Parathyroid adenoma (tissue), 2 donors: ENCODE results near the gene PTGR3.
"Not testable (repeated sequence)": the region's sequence is repeated elsewhere in the genome, so short reads cannot be mapped to it uniquely, and the experiment has no call there.

Source experiments
- H2AFZ ChIP-seq: fragments of 300-600 bp; sonication (generic); one replicate; pipeline ENCODE4 v1.7.0; 2017; ENCODE audit warnings: antibody characterized with exemption, mild to moderate bottlenecking
- H3K27ac ChIP-seq: fragments of 300-600 bp; sonication (generic); one replicate; pipeline ENCODE4 v1.7.0; 2017
- H3K27me3 ChIP-seq: fragments of 300-600 bp; sonication (generic); one replicate; pipeline ENCODE4 v1.7.0; 2017; ENCODE audit warnings: low read length; ENCODE audit not compliant: control insufficient read depth, insufficient read depth
- H3K36me3 ChIP-seq: fragments of 300-600 bp; sonication (generic); one replicate; pipeline ENCODE4 v1.7.0; 2017; ENCODE audit warnings: low read length; ENCODE audit not compliant: control insufficient read depth, insufficient read depth
- H3K4me1 ChIP-seq: fragments of 300-600 bp; sonication (generic); one replicate; pipeline ENCODE4 v1.7.0; 2017; ENCODE audit warnings: control low read depth
- H3K4me2 ChIP-seq: fragments of 300-600 bp; sonication (generic); one replicate; pipeline ENCODE4 v1.7.0; 2017; ENCODE audit warnings: low read length
- H3K4me3 ChIP-seq: fragments of 300-600 bp; sonication (generic); one replicate; pipeline ENCODE4 v1.7.0; 2017; ENCODE audit warnings: low read depth, low read length
- H3K79me2 ChIP-seq: fragments of 300-600 bp; sonication (generic); one replicate; pipeline ENCODE4 v1.7.0; 2017; ENCODE audit warnings: control low read depth
- H3K9ac ChIP-seq: fragments of 300-600 bp; sonication (generic); one replicate; pipeline ENCODE4 v1.7.0; 2017; ENCODE audit warnings: mild to moderate bottlenecking
- H3K9me3 ChIP-seq: fragments of 300-600 bp; sonication (generic); one replicate; pipeline ENCODE4 v1.7.0; 2017; ENCODE audit warnings: low read length; ENCODE audit not compliant: control insufficient read depth
- TF ChIP-seq, protein P1 (sequence below): fragments of 300-600 bp; sonication (generic); IDR thresholded peaks from one replicate; pipeline ENCODE4 v1.7.0; 2017; ENCODE audit warnings: antibody characterized with exemption, mild to moderate bottlenecking
- donor health status: primary hyperparathyroidism.

The PTGR3 gene

DNA sequence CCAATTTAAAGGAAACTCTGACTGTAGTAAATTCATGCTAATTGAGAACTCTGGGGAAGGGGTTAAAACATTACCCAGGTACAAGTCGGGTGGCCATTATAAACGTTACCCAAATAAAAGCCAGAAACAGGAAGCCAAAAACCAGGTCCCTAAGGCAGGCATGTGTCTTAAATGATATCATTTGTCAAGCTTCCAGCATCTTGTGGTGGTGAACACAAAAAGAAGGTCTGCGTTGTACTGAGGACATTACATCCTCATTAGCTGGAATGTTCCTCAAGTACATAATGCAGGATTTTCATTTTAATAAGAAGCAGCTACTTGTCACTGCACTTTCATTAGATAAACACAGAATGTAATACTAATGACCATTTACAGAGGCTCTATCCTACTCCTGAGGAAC is 10.9 kb downstream of the PTGR3 start:
- no peaks in the 10 kb centered on the region for H3K9me3 ChIP-seq
- no peak overlapping the region for H3K4me2 ChIP-seq
- H2AFZ ChIP-seq = no peak overlapping the region
- H3K4me1 ChIP-seq = peaks cover 3% of the 10 kb centered on the region
- no peaks in the 10 kb centered on the region for H3K79me2 ChIP-seq
- no peaks in the 10 kb centered on the region for H3K36me3 ChIP-seq
- no peak overlapping the region for H3K27ac ChIP-seq
- no peaks in the 10 kb centered on the region for H3K27me3 ChIP-seq
- H3K9ac ChIP-seq = no peak overlapping the region
- TF ChIP-seq, protein P1, sequence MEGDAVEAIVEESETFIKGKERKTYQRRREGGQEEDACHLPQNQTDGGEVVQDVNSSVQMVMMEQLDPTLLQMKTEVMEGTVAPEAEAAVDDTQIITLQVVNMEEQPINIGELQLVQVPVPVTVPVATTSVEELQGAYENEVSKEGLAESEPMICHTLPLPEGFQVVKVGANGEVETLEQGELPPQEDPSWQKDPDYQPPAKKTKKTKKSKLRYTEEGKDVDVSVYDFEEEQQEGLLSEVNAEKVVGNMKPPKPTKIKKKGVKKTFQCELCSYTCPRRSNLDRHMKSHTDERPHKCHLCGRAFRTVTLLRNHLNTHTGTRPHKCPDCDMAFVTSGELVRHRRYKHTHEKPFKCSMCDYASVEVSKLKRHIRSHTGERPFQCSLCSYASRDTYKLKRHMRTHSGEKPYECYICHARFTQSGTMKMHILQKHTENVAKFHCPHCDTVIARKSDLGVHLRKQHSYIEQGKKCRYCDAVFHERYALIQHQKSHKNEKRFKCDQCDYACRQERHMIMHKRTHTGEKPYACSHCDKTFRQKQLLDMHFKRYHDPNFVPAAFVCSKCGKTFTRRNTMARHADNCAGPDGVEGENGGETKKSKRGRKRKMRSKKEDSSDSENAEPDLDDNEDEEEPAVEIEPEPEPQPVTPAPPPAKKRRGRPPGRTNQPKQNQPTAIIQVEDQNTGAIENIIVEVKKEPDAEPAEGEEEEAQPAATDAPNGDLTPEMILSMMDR = no peak
- H3K4me3 ChIP-seq = no peak overlapping the region

DNA sequence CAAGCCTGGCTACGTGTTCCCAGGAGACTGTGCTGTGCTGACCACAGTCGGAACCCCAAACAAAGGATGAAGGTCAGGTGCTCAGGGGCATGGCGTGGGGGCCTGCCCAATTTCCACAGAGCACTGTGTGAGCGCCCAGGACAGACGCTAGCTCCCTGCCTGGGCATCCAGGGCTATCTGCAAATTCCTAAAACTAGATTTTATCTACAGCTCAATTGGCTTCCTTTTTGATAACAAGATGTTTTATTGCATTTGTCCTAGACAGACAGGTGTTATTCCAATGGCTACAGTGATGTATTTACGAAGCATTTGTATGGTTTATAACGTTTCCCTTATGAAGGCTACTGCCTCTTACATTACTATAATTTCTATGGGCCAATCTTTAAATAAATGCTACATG is 16.0 kb downstream of the PTGR3 start:
- H3K27me3 ChIP-seq = no peaks in the 10 kb centered on the region
- no peak overlapping the region for H3K9ac ChIP-seq
- H3K27ac ChIP-seq = no peak overlapping the region
- H2AFZ ChIP-seq = no peak overlapping the region
- no peaks in the 10 kb centered on the region for H3K4me1 ChIP-seq
- TF ChIP-seq, protein P1 = no peak
- H3K79me2 ChIP-seq = no peaks in the 10 kb centered on the region
- no peak overlapping the region for H3K4me3 ChIP-seq
- H3K9me3 ChIP-seq = no peaks in the 10 kb centered on the region
- no peak overlapping the region for H3K4me2 ChIP-seq
- no peaks in the 10 kb centered on the region for H3K36me3 ChIP-seq

DNA sequence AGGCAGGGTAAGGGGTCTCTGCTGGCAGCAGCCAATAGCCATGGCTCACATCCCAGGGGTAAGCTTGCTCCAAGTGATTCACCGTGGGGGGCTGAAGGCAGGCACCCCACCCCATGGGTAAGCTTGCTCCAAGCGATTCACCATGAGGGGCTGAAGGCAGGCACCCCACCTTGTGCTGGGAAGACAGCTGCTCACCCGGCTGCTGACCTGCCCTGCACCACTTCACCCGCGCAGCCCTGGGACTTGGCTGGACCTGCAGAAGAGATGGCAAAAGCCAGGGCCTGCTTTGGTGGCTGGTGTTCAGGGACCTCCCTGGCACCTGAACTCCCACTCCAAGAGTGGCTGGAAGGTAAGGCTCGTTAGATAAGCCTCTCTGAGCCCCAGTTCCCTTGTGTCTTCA is 19.2 kb downstream of the PTGR3 start:
- no peak overlapping the region for H3K4me3 ChIP-seq
- H3K9ac ChIP-seq = no peak overlapping the region
- H2AFZ ChIP-seq = no peak overlapping the region
- H3K4me2 ChIP-seq = no peak overlapping the region
- no peaks in the 10 kb centered on the region for H3K36me3 ChIP-seq
- TF ChIP-seq, protein P1 = no peak
- no peaks in the 10 kb centered on the region for H3K27me3 ChIP-seq
- H3K79me2 ChIP-seq = no peaks in the 10 kb centered on the region
- H3K9me3 ChIP-seq = no peaks in the 10 kb centered on the region
- no peak overlapping the region for H3K27ac ChIP-seq
- no peaks in the 10 kb centered on the region for H3K4me1 ChIP-seq

DNA sequence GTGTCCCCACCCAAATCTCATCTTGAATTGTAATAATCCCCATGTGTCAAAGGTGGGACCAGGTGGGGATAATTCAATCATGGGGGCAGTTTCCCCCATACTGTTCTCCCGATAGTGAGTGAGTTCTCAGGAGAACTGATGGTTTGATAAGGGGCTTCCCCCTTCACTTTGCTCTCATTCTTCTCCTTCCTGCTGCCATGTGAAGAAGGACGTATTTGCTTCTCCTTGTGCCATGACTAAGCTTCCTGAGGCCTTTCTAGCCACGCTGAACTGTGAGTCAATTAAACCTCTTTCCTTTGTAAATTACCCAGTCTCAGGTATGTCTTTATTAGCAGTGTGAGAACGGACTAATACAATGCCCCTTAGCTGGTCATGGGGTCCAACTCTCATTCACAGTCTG is 21.2 kb downstream of the PTGR3 start:
- H3K4me2 ChIP-seq, H3K27me3 ChIP-seq, H3K79me2 ChIP-seq: not testable (repeated sequence)

DNA sequence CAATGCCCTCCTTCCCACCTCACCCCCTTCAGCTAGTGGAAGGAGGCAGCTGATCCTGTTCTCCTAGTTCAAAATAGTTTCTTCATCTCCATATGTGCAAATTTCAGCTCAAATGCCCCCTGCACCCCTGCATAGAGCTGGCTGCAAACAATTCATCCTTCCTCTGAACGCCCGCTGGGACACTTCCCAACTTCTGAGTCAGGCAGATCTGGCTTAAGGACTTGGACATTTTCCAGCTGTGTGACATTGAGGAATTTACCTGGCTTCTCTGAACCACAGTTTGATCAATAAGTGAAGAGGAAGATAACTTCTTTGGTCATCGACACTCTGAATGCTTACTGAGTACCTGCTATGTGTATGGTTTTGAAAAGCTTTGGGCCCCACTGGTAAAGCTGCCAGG is 23.5 kb downstream of the PTGR3 start:
- H3K4me3 ChIP-seq = no peak overlapping the region
- H3K9me3 ChIP-seq = no peaks in the 10 kb centered on the region
- no peak overlapping the region for H3K27ac ChIP-seq
- H3K4me2 ChIP-seq = no peak overlapping the region
- H3K9ac ChIP-seq = no peak overlapping the region
- H3K4me1 ChIP-seq = no peaks in the 10 kb centered on the region
- H3K79me2 ChIP-seq = no peaks in the 10 kb centered on the region
- no peak overlapping the region for H2AFZ ChIP-seq
- H3K27me3 ChIP-seq = no peaks in the 10 kb centered on the region
- TF ChIP-seq, protein P1 = no peak
- no peaks in the 10 kb centered on the region for H3K36me3 ChIP-seq

More for the DNA sequence above, 21.2 kb downstream of the PTGR3 start:
- not testable (repeated sequence) for H3K9me3 ChIP-seq, H3K4me1 ChIP-seq, H2AFZ ChIP-seq, H3K4me3 ChIP-seq, H3K27ac ChIP-seq, H3K36me3 ChIP-seq, H3K9ac ChIP-seq
